ENCODE measurements around the gene GDAP1L1.

The GDAP1L1 gene

DNA sequence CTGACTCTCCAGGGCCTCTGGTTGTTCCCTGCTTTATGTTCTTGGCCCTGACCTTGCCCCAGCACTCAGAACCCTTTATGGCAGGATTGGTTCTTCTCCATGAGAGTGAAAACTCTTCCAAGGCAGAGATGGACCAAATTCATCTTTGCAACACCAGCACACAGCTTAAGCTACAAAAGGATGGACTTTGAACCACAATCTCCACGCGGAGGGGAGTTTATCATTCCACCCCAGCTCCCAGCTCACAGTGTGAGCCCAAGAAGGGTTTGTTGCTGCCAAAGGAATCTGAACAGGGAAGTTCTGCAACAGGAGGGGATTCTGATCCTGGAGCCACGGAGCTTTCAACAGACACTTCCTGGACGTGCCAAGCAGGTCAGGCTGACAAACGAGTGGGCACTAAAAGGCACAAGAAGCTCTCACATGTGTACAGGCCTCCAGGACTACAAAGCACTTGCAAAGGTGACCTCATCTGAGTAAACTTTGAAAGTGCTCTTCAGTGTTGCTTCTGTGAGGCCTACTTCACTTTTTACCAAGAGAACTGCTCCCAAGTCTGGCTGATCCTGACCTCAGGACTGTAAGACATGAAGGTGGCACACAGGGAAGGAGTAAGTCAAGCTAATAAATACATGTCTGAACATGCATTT lies 55.0 kb downstream of the GDAP1L1 start:
- Histone ChIP-seq H3K27ac (ENCODE audit: low read length) (no peak overlapping the region), H2AFZ (ENCODE audit: low read depth, low read length) (no peak overlapping the region), H3K4me1 (ENCODE audit: low read length) (no peaks in the 10 kb centered on the region), H3K27me3 (ENCODE audit: low read depth, low read length) (no peaks in the 10 kb centered on the region), H3K9ac (ENCODE audit: low read length) (no peak overlapping the region), H4K20me1 (ENCODE audit: insufficient read depth, low read length) (0 out of 2 replicates have a peak, but pooled peaks cover 9% of the 10 kb centered on the region), H3K4me2 (ENCODE audit: low read length) (no peak overlapping the region), H3K36me3 (replicated peaks; ENCODE audit: low read depth, low read length) (no peaks in the 10 kb centered on the region), H3K9me3 (ENCODE audit: insufficient read depth, low read length) (no peaks in the 10 kb centered on the region), H3K4me3 (ENCODE audit: low read length) (no peak overlapping the region), H3K79me2 (ENCODE audit: low read length) (no peaks in the 10 kb centered on the region)
- TF ChIP-seq, protein P1, sequence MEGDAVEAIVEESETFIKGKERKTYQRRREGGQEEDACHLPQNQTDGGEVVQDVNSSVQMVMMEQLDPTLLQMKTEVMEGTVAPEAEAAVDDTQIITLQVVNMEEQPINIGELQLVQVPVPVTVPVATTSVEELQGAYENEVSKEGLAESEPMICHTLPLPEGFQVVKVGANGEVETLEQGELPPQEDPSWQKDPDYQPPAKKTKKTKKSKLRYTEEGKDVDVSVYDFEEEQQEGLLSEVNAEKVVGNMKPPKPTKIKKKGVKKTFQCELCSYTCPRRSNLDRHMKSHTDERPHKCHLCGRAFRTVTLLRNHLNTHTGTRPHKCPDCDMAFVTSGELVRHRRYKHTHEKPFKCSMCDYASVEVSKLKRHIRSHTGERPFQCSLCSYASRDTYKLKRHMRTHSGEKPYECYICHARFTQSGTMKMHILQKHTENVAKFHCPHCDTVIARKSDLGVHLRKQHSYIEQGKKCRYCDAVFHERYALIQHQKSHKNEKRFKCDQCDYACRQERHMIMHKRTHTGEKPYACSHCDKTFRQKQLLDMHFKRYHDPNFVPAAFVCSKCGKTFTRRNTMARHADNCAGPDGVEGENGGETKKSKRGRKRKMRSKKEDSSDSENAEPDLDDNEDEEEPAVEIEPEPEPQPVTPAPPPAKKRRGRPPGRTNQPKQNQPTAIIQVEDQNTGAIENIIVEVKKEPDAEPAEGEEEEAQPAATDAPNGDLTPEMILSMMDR (IDR thresholded peaks at IDR 0.05; ENCODE audit: low read depth, low read length), result no peak
- TF ChIP-seq EZH2phosphoT487 (IDR thresholded peaks at IDR 0.05; ENCODE audit: low read depth), result no peak

DNA sequence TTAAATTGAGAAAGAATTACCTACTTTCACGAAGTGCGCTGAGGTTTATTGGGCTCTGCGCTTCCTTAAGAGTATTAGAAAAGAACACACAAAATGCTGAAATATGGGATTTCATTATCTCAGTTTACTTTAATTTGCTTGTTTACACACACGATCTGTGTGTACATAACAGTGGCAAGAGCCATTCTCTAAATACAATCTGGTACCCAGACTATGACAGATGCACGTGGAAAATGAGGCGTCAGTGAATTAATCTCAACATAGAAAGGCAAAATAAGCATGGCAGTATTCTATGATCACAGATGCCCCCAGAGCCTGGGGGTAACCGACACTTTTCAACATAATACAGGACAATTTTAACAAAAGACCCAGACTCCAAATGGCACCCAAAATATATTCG lies 55.6 kb downstream of the GDAP1L1 start:
- H3K9me3 ChIP-seq (ENCODE audit: insufficient read depth, low read length), result no peaks in the 10 kb centered on the region
- no peak overlapping the region for H3K9ac ChIP-seq (ENCODE audit: low read length)
- TF ChIP-seq EZH2phosphoT487 (IDR thresholded peaks at IDR 0.05; ENCODE audit: low read depth), result no peak
- TF ChIP-seq, protein P1 (IDR thresholded peaks at IDR 0.05; ENCODE audit: low read depth, low read length), result no peak
- H3K79me2 ChIP-seq (ENCODE audit: low read length), result no peaks in the 10 kb centered on the region
- H3K4me3 ChIP-seq (ENCODE audit: low read length), result no peak overlapping the region
- H3K36me3 ChIP-seq (replicated peaks; ENCODE audit: low read depth, low read length), result no peaks in the 10 kb centered on the region
- H3K27ac ChIP-seq (ENCODE audit: low read length), result no peak overlapping the region
- no peak overlapping the region for H3K4me2 ChIP-seq (ENCODE audit: low read length)
- H3K4me1 ChIP-seq (ENCODE audit: low read length), result no peaks in the 10 kb centered on the region
- 0 out of 2 replicates have a peak, but pooled peaks cover 9% of the 10 kb centered on the region for H4K20me1 ChIP-seq (ENCODE audit: insufficient read depth, low read length)
- no peaks in the 10 kb centered on the region for H3K27me3 ChIP-seq (ENCODE audit: low read depth, low read length)
- no peak overlapping the region for H2AFZ ChIP-seq (ENCODE audit: low read depth, low read length)

DNA sequence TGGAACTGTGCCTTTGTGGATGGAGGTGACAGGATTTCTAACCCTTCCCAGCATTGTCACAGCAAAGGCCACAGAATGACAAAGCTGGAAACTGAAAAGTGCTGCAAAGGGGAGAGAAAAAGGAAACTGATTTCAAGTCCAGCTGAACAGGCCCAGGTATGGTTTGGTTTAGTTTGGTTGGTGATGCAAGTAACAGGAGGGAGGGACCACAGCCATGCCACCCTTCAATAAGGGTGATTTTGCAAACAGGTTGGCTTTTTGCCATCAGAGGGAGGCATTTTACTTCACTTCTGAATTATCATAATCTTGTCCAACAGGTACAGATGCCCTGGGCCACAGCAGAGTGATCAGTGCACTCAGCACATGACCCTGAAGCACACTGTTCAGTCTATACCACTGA lies 57.3 kb downstream of the GDAP1L1 start:
- no peak overlapping the region for H3K4me2 ChIP-seq (ENCODE audit: low read length)
- no peaks in the 10 kb centered on the region for H3K4me1 ChIP-seq (ENCODE audit: low read length)
- no peak overlapping the region for H2AFZ ChIP-seq (ENCODE audit: low read depth, low read length)
- no peak overlapping the region for H3K9ac ChIP-seq (ENCODE audit: low read length)
- no peaks in the 10 kb centered on the region for H3K36me3 ChIP-seq (replicated peaks; ENCODE audit: low read depth, low read length)
- H4K20me1 ChIP-seq (ENCODE audit: insufficient read depth, low read length), result 0 out of 2 replicates have a peak, but pooled peaks cover 9% of the 10 kb centered on the region
- peaks cover under 1% of the 10 kb centered on the region; the same call in 1 of the 2 replicates for H3K79me2 ChIP-seq (ENCODE audit: low read length)
- no peak for TF ChIP-seq EZH2phosphoT487 (IDR thresholded peaks at IDR 0.05; ENCODE audit: low read depth)
- TF ChIP-seq, protein P1 (IDR thresholded peaks at IDR 0.05; ENCODE audit: low read depth, low read length), result no peak
- no peaks in the 10 kb centered on the region for H3K27me3 ChIP-seq (ENCODE audit: low read depth, low read length)
- no peak overlapping the region for H3K4me3 ChIP-seq (ENCODE audit: low read length)
- H3K27ac ChIP-seq (ENCODE audit: low read length), result no peak overlapping the region
- no peaks in the 10 kb centered on the region for H3K9me3 ChIP-seq (ENCODE audit: insufficient read depth, low read length)

DNA sequence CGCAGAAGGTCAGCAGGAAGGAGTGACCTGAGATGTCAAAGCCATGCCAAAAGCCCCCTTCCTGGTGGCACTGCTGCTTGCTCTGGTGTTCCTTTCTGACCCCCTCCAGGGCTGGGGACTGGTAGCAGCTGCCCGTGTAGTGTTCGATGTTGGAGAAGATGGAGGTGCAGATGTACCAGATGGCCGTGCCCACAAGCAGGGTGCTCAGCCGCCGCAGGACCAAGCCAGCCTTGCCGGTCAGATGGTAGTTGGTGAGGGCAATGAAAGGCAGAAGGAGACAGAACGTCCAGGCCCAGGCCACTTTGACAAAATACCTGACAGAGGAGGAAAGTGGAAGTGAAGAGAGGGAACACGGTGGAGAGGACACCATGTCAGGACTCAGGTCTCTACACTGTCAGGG lies 59.8 kb downstream of the GDAP1L1 start:
- Histone ChIP-seq H3K79me2 (ENCODE audit: low read length) (peaks cover 15% of the 10 kb centered on the region), H4K20me1 (ENCODE audit: insufficient read depth, low read length) (0 out of 2 replicates have a peak, but pooled peaks cover 9% of the 10 kb centered on the region), H3K27ac (ENCODE audit: low read length) (no peak overlapping the region), H3K4me1 (ENCODE audit: low read length) (peaks cover 9% of the 10 kb centered on the region), H3K4me2 (ENCODE audit: low read length) (no peak overlapping the region), H3K36me3 (replicated peaks; ENCODE audit: low read depth, low read length) (no peaks in the 10 kb centered on the region), H3K9me3 (ENCODE audit: insufficient read depth, low read length) (no peaks in the 10 kb centered on the region), H3K4me3 (ENCODE audit: low read length) (no peak overlapping the region), H2AFZ (ENCODE audit: low read depth, low read length) (no peak overlapping the region), H3K27me3 (ENCODE audit: low read depth, low read length) (no peaks in the 10 kb centered on the region), H3K9ac (ENCODE audit: low read length) (no peak overlapping the region)
- TF ChIP-seq EZH2phosphoT487 (IDR thresholded peaks at IDR 0.05; ENCODE audit: low read depth), result no peak
